ENCODE measurements around the gene KANSL1.

Gene KANSL1

DNA sequence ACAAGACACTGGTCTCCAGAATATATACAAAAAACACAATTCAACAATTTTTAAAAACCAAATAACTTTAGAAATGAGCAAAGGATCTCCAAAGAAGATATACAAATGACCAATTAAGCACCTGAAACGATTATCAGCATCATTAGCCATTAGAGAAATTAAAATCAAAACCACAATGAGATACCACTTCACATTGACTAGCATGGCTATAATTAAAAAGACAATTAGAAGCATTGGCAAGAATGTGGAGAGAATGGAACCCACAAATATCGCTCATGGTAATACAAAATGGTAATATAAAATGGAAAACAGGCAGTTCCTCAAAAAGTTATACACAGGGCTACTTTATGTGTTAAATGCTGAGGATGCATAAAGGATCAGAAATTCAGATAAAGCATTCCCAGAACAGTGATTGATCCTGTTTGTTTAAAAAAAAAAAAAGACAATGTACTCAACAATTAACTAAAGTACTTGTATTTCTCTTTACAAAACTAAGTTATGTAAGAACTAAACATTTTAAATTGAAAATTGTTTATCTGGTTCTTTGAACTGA is 52.5 kb downstream of the KANSL1 start:
- peaks cover 44% of the 10 kb centered on the region for H3K4me1 ChIP-seq (ENCODE audit: low read length)

DNA sequence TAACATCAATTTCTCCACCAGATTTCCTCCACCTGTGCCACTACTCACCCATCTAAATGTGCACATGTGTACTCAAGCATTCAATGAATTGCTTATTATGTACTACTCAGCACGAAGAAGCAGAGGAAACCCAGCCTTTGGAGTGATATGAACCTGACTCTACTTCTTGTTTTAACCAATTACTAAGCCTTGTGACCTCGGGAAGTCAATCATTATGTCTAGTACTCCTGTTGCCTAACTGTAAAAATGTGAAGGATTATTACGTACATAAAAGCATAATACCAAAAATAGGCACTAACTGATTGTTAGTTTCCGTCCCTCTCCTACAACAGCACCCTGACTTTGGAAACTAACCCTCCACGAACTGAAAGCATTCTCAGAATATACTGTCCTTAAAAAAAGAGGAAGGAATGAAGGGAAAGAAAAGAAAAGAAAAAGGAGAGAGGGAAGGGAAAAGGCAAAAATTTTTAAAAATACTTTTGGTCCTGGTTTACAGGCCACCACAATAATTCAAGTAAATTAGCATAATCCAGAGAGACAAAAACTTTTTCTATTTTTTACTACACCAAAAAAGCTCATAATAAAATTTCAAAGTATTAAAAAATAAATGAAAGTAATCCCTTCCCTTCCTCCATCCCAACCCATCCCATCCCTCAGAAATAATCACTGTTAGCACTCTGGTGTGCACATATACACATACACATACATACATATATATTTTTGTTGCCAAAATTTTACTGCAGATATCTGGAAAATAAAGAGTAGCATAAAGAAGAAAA is 53.6 kb downstream of the KANSL1 start:
- Histone ChIP-seq H3K4me3 (ENCODE audit: low read length) (no peak overlapping the region), H4K20me1 (ENCODE audit: insufficient read depth, low read length) (peaks cover 52% of the 10 kb centered on the region), H3K27ac (ENCODE audit: low read length) (no peak overlapping the region), H3K27me3 (replicated peaks; ENCODE audit: insufficient read depth, low read length) (no peaks in the 10 kb centered on the region), H3K36me3 (replicated peaks; ENCODE audit: insufficient read depth, low read length) (no peaks in the 10 kb centered on the region), H3K9me3 (replicated peaks; ENCODE audit: insufficient read depth, low read length) (no peaks in the 10 kb centered on the region), H2AFZ (ENCODE audit: low read length) (no peak overlapping the region), H3K4me2 (ENCODE audit: low read depth, low read length) (no peak overlapping the region), H3K9me2 (replicated peaks; ENCODE audit: insufficient read depth, low read length) (no peaks in the 10 kb centered on the region), H3F3A (ENCODE audit: insufficient read depth, low read length) (0 out of 2 replicates have a peak, but pooled peaks cover 7% of the 10 kb centered on the region), H3K9ac (ENCODE audit: low read length) (no peak overlapping the region), H3K79me2 (ENCODE audit: low read length) (peaks cover 96% of the 10 kb centered on the region), H3K4me1 (ENCODE audit: low read length) (peaks cover 32% of the 10 kb centered on the region)
- DNase-seq, result no peak
- TF ChIP-seq EZH2 (optimal IDR thresholded peaks at IDR 0.05; ENCODE audit: low read depth, low read length) (no peak), EZH2phosphoT487 (IDR thresholded peaks at IDR 0.05; ENCODE audit: low read length) (no peak)
- TF ChIP-seq, protein P1, sequence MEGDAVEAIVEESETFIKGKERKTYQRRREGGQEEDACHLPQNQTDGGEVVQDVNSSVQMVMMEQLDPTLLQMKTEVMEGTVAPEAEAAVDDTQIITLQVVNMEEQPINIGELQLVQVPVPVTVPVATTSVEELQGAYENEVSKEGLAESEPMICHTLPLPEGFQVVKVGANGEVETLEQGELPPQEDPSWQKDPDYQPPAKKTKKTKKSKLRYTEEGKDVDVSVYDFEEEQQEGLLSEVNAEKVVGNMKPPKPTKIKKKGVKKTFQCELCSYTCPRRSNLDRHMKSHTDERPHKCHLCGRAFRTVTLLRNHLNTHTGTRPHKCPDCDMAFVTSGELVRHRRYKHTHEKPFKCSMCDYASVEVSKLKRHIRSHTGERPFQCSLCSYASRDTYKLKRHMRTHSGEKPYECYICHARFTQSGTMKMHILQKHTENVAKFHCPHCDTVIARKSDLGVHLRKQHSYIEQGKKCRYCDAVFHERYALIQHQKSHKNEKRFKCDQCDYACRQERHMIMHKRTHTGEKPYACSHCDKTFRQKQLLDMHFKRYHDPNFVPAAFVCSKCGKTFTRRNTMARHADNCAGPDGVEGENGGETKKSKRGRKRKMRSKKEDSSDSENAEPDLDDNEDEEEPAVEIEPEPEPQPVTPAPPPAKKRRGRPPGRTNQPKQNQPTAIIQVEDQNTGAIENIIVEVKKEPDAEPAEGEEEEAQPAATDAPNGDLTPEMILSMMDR (IDR thresholded peaks at IDR 0.05; ENCODE audit: low read length), result no peak

More for the DNA sequence above, 52.5 kb downstream of the KANSL1 start:
- H3K36me3 ChIP-seq (replicated peaks; ENCODE audit: insufficient read depth, low read length), result no peaks in the 10 kb centered on the region
- H3K79me2 ChIP-seq (ENCODE audit: low read length), result peaks cover 96% of the 10 kb centered on the region
- no peak overlapping the region for H3K27ac ChIP-seq (ENCODE audit: low read length)
- TF ChIP-seq, protein P1 (IDR thresholded peaks at IDR 0.05; ENCODE audit: low read length), result no peak
- TF ChIP-seq EZH2 (optimal IDR thresholded peaks at IDR 0.05; ENCODE audit: low read depth, low read length) (no peak), EZH2phosphoT487 (IDR thresholded peaks at IDR 0.05; ENCODE audit: low read length) (no peak)
- DNase-seq, result no peak
- no peak overlapping the region for H3K9ac ChIP-seq (ENCODE audit: low read length)
- no peak overlapping the region for H3K4me2 ChIP-seq (ENCODE audit: low read depth, low read length)
- H3K9me2 ChIP-seq (replicated peaks; ENCODE audit: insufficient read depth, low read length), result no peaks in the 10 kb centered on the region
- H3F3A ChIP-seq (ENCODE audit: insufficient read depth, low read length), result peaks cover 17% of the 10 kb centered on the region; the same call in 1 of the 2 replicates
- no peaks in the 10 kb centered on the region for H3K27me3 ChIP-seq (replicated peaks; ENCODE audit: insufficient read depth, low read length)
- no peak overlapping the region for H3K4me3 ChIP-seq (ENCODE audit: low read length)
- peaks cover 62% of the 10 kb centered on the region for H4K20me1 ChIP-seq (ENCODE audit: insufficient read depth, low read length)
- H2AFZ ChIP-seq (ENCODE audit: low read length), result no peak overlapping the region
- no peaks in the 10 kb centered on the region for H3K9me3 ChIP-seq (replicated peaks; ENCODE audit: insufficient read depth, low read length)

DNA sequence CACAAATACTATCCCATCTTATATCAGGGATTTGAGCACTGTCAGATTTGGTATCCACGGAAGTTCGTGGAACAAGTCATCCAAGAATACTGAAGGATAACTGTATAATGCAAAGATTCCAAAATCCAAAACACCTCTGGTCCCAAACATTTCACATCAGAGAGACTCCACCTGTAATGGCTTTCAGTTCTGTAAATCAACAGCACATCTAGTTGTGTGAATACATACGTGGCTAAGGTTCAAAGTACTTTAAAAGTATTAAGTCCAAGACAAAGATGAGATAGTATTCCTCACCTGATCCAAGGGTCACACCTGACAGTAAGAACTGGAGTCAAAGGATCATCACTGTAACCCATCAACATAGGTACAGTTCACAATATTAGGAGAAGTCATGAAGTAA is 54.8 kb downstream of the KANSL1 start:
- Histone ChIP-seq H4K20me1 (ENCODE audit: insufficient read depth, low read length) (peaks cover 50% of the 10 kb centered on the region), H3K4me1 (ENCODE audit: low read length) (peaks cover 24% of the 10 kb centered on the region; the same call in 1 of the 2 replicates), H3K4me2 (ENCODE audit: low read depth, low read length) (no peak overlapping the region), H3K9me3 (replicated peaks; ENCODE audit: insufficient read depth, low read length) (no peaks in the 10 kb centered on the region), H3K4me3 (ENCODE audit: low read length) (no peak overlapping the region), H3K79me2 (ENCODE audit: low read length) (peaks cover 98% of the 10 kb centered on the region), H3K27me3 (replicated peaks; ENCODE audit: insufficient read depth, low read length) (no peaks in the 10 kb centered on the region), H3K36me3 (replicated peaks; ENCODE audit: insufficient read depth, low read length) (no peaks in the 10 kb centered on the region), H2AFZ (ENCODE audit: low read length) (no peak overlapping the region), H3K9ac (ENCODE audit: low read length) (no peak overlapping the region), H3K27ac (ENCODE audit: low read length) (no peak overlapping the region), H3K9me2 (replicated peaks; ENCODE audit: insufficient read depth, low read length) (no peaks in the 10 kb centered on the region), H3F3A (ENCODE audit: insufficient read depth, low read length) (no peaks in the 10 kb centered on the region)
- no peak for DNase-seq
- TF ChIP-seq EZH2phosphoT487 (IDR thresholded peaks at IDR 0.05; ENCODE audit: low read length), result no peak
- no peak for TF ChIP-seq EZH2 (optimal IDR thresholded peaks at IDR 0.05; ENCODE audit: low read depth, low read length)
- TF ChIP-seq, protein P1 (IDR thresholded peaks at IDR 0.05; ENCODE audit: low read length), result no peak
